Endometrial microvascular endothelial cells (primary cell): ENCODE data around the gene MVK. TPM values are rescaled to one million over a fixed set of nuclear protein-coding genes. Genes with fewer than 3 reads are reported as not detected.

Experiments
- in situ Hi-C: cut with HindIII; loops from 2 replicates; pipeline ENCODE4 v1.10.0; 2017; ENCODE audit warnings: low sequenced_read_pairs, low pct_unique_long_range_greater_than_20kb; ENCODE audit errors: inconsistent ontology term
- total RNA-seq: library from RNA; depleted of rRNA; stranded (reverse); fragments of >200 nt; gene quantifications from one replicate; pipeline ENCODE4 v1.2.3, GENCODE V29; 2015; ENCODE audit errors: inconsistent ontology term

Gene MVK
- total RNA-seq, 1 donor from 2014 or later, result 41.6 TPM

DNA sequence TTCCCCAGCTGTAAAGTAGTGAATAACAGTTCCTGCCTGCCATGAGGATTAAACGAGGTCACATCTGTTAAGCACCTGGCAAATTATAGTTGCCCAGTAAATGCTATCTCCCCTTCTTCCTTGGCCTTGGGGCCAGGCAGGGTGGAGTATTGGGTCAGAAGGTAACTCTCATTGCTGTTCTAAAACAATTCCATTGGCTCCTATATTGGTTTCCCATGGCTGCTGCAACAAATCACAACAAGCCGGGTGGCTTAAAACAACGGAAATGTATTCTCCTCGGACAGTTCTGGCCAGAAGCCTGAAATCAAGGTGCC lies 32.2 kb upstream of the MVK start:
- in situ Hi-C loops, result loop anchor here (25.0 kb wide), 1 partner anchor 246 kb away; no protein-coding TSS in a partner anchor

DNA sequence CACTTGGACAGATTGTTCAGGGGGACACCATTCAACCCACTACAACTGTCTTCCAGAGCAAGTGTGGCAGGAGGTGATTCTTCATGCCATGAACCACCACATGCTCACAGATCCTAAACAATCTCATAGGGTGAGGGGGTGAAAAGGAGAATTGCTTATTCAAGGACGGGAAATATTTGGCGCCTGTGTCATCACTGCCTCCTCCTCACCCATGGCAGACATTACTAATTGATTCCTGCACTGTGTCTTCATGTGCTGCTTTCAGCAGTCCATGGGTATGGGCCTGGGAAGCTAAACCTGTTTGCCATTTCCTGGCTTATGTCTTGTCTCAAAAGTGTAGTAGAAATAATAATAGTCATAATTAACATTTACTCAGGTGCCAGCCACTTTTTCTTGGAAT lies 31.6 kb upstream of the MVK start:
- in situ Hi-C loops, result loop anchor here (25.0 kb wide), 1 partner anchor 245 kb away; no protein-coding TSS in a partner anchor

DNA sequence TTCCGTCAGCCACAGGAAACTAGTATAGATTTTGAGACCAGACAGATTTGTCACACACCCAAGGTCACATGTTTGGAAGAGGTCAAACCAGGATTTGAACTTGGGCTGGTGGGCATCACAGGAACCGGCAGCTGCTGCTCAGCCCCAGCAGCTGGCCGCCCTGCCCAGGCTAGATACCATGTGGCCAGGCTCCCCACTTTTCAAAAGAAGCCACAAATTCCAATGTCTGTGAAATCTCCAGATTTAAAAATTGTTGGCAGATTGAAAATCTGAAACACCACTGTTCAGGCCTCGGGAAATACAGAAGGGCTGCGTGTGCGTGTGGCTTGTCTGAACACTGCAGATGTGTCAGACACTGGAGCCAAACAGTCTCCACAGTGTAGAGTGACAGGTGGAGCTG lies 30.7 kb upstream of the MVK start:
- in situ Hi-C loops, result loop anchor here (25.0 kb wide), 1 partner anchor 244 kb away; no protein-coding TSS in a partner anchor

DNA sequence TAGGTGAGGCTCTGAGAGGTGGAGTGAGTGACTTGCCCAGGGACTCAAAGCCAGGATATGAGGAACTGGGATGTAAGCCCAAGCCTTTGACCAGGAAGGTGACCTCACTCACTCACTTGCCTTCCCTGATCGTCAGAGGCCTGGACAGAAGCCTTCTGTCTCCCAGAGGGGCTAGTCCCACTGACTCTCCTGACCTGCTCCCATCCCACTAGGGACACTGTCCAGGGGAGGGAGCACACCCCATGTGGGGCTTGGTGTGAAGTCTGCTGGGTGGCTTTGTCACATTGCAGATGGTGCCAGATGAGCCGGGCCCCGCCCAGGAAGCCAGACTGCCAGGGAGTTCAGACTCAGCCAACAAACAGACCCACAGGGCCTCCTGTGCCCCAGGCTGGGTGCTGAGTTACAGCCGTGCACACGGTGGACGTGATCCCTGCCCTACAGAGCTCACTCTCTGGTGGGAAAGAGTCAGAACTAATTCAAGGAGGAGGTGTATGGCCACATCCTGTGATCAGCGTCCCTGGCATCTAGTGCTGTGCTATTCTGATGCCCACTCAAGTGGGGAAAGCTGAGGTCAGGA lies 28.6 kb upstream of the MVK start:
- in situ Hi-C loops, result loop anchor here (25.0 kb wide), 1 partner anchor 242 kb away; no protein-coding TSS in a partner anchor

DNA sequence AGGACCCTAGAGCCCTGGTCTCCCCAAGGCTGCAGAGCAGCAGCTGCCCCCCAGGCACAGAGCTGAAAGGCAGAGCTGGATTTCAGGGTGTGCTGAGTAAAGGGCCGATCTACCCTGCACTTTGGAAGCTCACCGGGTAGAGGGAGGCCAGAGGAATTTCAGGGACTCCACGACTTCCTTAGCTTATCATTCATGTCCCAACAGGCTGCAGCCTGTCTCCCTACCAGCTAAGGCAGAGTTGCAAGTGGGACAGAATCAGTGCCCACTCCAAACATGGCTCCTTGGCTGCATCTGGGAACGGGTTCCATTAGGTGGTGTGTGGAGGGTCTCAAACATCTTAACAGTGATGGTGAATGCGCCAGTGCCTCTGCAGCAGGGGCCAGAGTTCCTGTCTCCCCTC lies 27.8 kb upstream of the MVK start:
- in situ Hi-C loops, result loop anchor here (25.0 kb wide), 1 partner anchor 241 kb away; no protein-coding TSS in a partner anchor

DNA sequence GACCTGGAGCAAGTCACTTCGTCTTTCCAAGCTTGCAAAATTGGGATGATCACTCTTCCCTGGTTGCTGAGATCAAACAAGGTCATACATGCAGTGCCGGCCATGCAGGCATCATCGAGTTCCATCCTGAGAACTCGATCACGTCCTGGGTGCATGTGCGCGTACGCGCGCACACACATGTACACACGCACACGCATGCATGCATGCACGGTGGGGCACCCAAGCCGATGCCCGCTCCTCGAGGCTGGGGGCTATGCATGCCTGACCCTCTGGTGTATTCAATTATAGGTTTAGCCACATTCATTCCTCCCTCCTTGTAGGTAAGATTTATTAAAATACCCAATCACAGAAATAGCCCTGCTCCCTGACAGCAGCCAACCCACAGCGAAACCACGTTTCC lies 26.3 kb upstream of the MVK start:
- in situ Hi-C loops, result loop anchor here (25.0 kb wide), 1 partner anchor 240 kb away; no protein-coding TSS in a partner anchor

DNA sequence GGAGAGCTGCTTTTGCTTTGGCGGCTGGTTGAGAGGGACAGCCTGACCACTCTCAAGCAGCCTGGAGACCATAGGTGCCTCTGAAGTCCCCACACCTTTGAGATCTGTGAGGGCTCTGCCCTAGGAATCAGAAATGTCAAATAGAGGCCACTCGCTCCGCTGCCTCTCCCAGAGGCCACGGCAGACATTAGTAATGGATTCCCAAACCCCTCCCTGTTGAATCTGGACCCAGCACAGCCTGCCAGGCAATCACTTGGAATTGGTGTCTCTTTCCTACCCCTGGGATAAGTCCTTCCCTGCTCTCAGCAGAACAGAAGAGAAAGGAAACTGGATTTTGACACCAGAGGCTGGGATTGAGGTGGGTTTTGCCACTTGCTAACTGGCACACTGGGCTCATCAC lies 25.3 kb upstream of the MVK start:
- in situ Hi-C loops, result loop anchor here (25.0 kb wide), 1 partner anchor 239 kb away; no protein-coding TSS in a partner anchor

DNA sequence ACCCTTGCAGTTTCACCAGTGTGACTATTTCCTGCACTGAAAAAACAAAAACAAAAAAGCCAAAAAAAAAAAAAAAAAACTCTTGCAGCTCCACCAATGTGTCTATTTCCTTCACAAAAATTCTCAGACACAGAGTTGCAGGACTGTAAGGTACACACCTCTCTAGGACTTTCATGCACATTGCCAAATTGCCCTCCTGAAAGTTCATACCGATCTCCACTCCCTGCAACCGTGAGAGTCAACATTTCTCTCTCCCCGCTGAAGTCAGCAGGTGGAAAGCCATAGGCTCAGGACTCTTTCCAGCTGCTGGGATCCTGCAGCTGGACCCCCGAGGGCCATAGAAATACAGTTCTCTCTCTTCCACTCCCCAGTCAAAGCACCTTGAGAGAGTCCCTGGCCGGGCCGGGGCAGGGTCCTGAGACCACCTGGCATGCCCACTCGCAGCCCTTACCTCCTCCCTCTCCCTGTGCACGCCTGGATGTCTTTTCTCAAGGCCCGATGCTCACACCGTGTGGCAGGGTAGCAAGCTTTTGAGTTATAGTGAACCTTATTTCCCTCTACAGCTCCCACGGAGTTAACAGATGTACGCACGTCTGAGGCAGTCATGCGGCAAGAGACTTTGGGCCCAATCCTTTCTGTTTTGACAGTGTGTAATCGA lies 23.9 kb upstream of the MVK start:
- in situ Hi-C loops, result loop anchor here (25.0 kb wide), 1 partner anchor 238 kb away; no protein-coding TSS in a partner anchor

DNA sequence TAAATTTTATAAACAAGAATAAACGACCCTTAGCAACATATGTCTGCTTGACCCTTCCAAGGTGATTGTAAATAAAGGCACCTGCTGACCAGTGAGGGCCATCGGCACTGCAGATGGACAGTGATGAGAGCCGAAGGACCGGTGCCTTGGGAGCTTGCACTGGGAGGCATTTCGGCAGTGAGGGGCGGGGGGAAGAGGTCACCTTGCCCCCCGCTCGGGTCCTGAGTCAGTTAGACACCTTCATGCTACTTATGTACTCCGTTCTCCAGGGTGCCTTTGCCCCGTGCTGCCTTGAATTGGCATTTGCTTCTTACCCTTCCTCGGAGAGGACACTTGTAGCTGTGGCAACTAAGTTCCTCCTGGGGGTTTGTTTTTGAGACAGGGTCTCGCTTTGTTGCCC lies 23.3 kb upstream of the MVK start:
- in situ Hi-C loops, result no loop called here

DNA sequence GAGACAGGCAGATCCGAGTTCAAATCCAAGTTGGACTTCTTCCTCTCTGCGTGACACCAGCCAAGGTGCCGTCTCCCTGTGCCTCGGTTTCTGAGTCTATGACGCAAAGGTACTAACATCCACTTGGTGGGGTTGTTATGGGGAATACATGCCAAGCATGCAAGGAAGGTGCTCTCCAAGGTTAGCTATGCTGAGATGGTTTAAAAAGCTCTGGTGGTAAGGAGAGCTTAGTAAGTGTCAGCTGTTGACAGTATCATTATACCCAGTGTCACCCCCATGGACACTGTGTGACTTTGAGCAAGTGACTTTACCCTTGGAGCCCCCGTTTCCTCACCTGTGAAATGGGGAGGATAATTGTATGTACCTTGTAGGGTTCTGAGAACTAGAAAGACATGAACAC lies 22.5 kb upstream of the MVK start:
- in situ Hi-C loops, result no loop called here

DNA sequence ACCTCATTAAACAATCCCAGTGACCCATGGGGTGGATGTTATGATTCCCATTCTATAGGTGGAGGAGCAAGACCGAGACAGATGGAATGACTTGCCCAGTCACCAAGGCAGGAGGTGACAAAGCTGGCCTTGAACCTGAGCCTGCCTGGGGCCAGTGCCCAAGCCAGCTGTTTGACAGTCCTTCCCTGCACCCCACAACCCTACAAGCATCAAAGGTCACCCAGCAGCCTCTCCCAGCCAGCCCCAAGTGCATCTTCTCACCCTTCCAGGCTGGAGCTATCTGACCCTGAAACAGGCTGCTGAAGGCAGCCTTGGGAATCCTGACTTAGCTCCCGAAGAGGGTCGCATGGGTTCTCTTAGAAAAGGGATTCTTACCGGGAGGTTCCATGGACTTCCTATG lies 20.6 kb upstream of the MVK start:
- in situ Hi-C loops, result no loop called here

DNA sequence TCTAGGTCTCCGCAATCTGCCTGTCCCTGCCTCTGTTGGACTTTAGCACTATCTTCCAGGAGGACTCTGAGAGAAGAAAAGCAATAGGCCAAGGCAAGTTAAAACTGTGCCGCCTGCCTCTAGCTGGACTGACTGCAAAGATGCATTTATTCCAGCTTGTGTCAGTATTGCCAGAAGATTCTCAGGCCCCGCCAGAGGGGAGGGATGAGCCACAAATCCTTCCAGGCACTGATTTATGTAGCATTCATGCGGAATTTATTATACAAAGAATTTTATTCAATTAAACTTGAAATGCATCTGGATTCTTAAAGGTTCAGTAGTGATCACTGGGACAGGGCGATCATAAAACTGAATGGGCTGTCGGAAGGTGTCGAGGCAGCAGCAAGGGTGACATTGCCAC lies 20.1 kb upstream of the MVK start:
- in situ Hi-C loops, result no loop called here

DNA sequence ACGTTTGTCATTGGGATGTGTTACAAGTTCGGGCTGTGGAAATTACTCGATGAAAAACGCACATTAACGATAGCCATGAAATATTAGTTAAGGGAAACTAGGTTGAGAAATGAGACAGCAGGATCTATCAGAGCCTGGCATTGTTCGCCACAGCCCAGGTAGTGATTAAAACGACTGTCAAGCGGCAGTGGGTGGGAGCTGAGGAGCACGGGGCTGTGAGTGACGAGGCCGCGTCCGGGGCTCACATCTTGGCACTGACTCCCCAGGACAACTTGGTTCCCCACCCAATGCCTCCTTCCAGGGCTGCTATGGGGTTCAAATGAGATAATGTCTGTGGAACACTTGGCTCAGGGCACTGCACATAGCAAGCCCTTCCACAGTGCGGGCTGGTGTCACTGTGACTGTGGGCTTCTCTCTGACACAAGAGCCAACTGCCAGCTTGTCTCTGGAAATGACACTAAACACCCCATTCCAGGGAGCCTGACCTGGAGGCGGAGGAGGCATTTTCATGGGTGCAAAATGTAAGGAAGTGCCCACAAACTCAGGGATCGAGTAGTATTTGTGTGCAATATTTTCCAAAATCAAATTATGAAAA lies 19.6 kb upstream of the MVK start:
- in situ Hi-C loops, result no loop called here

DNA sequence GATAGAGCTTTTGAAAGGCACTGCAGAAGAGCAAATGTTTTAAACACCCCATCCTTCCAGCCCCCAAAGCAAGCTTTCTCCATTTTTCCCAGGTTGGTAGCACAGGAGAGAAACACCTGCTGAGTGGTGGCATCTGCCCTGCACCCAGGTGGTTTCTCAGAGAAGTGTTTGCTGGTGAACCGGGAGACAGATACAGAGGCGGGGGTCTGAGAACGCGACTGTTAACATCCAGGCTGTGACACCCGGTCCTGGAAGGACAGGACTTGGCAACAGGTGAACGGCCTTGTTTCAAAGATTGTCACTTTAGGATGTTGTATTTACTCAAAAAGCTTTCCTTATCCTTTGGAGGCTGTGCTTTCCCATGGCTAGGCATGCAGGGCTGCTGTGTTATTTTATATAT lies 18.8 kb upstream of the MVK start:
- in situ Hi-C loops, result no loop called here

DNA sequence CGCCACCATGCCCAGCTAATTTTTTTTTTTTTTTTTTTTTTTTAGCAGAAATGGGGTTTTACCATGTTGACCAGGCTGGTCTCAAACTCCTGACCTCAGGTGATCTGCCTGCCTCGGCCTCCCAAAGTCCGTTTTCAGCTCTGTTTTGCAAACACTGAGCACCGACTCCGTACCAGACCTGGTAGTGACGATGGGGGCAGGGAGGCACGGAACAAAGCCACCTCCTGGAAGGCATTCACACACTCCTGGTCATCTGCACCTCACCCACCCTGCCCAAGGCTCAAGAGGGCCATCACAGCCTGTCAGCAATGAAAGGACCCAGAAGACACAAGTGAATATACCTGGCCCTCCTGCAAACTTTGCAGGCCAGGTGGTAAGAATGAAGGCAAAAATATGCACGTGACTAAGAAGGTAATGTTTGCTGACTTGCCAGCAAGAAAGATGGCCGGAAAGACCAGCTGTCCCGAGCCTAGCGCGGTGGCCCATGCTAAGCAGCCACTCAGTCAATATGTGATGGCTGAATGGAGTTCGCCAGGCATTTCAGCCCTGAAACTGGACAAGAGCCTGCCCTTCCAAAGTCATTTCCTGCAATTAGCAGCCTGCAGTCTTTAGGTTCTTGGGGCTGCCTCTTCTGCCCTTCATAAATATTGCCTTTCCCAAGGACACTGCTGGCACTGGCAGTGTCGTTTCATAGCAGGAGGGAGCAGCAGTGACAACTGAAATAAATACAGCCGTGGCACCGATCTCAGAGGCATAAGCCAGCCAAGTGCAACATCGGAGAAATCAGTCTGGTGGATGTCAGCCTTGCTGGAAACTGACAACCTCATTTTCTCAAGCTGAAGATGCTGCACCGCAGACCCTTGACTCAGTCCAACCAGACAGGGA lies 17.9 kb upstream of the MVK start:
- in situ Hi-C loops, result no loop called here

DNA sequence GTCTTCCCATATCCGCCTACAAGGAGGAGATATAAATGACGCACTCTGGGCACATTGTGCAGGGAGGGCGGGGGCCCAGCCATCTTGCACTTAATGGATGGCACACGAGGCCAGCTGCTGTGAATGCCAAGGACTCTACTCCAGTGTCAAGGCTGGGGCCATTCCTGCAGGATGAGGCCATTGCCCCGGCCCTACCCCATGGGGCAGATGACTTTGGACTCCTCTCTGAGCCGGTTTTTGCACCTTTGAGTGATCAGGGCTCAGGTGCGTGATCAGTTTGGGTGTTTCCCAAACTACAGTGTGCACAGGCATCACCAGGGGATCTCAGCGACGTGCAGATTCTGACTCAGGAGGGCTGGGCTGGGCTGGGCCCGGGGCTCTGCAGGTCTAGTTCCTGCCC lies 16.4 kb upstream of the MVK start:
- in situ Hi-C loops, result no loop called here

DNA sequence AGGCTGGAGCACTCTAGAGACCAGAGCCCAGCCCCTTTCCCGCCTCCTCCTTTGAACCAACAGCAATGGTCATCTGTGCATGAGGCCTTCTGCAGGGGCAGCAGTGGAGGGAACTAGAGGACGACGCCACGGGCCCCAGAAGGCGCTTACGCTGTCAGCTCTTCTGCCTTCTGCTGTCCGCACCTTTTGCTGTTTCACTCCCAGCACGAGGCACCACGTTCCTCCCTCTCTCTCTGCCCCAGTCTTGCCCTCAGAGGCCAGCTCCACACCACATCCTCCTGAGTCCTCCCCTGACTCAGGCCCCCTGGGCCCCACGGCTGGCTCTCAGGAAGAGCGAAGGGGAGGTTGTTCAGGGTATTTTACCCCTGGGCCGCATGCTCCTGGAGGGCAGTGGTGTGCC lies 15.8 kb upstream of the MVK start:
- in situ Hi-C loops, result no loop called here

DNA sequence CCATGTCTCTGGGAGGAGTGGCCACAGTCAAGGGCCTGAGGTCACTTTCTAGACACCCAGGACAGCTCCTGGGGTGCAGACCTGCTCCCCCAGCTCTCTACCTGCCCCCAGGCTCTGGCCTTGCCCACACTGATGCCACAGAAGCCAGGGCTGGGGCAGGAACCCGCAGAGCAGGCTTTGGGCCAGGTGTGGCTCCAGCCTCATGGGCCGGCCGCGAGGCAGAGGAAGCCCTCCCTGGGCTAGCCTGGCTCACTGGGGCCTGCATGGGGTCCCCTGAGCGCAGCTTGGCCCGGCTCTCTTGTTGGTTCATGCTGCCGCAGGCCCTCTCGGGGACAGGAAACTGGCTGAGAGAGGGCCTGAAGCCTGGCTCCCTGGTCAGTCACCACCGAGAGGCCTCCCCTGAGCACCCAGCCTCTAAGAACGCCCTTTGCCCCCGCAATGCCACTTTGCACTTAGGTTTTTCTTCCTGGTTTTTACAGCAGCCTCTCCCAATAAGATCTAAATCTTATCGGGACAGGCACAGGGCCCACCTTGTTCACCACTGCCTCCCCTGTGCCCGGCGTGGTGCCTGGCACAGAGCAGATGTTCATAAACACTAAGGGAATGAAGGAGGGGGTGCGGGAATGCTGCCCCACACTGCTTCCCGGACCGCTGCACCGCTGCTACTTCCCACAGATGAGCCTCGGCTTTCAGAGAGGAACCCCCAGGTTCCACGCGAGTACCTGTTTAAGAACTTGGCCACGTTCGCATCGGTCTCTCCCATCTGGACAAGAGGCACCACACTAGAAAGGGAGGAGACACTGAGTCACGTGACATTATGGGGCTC lies 15.0 kb upstream of the MVK start:
- in situ Hi-C loops, result no loop called here

DNA sequence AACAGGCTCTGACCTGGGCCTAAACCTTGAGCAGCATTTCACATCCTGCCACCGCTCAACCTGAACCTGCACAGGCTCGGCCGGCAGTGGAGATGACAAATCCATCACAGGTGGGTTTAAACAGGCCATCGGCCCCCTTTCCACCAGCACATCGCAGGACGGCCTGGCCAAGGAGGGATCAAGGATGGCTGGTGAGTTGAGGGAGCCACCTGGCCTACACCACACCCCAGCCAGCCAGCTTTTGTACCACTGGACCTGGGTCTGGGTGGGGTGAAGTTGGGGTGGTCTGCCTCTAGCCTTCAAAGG lies 14.4 kb upstream of the MVK start:
- in situ Hi-C loops, result no loop called here
